SK-N-SH treated with all-trans-retinoic acid at 6 μM for 48 hours (cell line): ENCODE measurements around the gene MMP7.

ENCODE experiments used
- ATAC-seq: fragments of 200-7000 bp; cut with Tn5 transposase; 3 replicates; pipeline ENCODE4 v1.9.1; 2020; ENCODE audit warnings: mild to moderate bottlenecking, moderate library complexity
- CSDC2 ChIP-seq: fragments of 250-450 bp; sonication (Bioruptor Pico); IDR thresholded peaks from 2 replicates; pipeline ENCODE4 v1.5.0; 2020; ENCODE audit warnings: mild to moderate bottlenecking, moderate library complexity
- CSRNP3 ChIP-seq: fragments of 250-450 bp; sonication (Bioruptor Pico); IDR thresholded peaks from 2 replicates; pipeline ENCODE4 v1.5.1; 2021; ENCODE audit warnings: mild to moderate bottlenecking, moderate library complexity
- ESRRG ChIP-seq: fragments of 250-450 bp; sonication (Bioruptor Pico); IDR thresholded peaks from 2 replicates; pipeline ENCODE4 v1.6.1; 2021; ENCODE audit warnings: mild to moderate bottlenecking
- GLIS3 ChIP-seq: fragments of 250-450 bp; sonication (Bioruptor Pico); IDR thresholded peaks from 2 replicates; pipeline ENCODE4 v1.5.0; 2020; ENCODE audit warnings: mild to moderate bottlenecking, moderate library complexity
- ISL1 ChIP-seq: fragments of 250-450 bp; sonication (Bioruptor Pico); IDR thresholded peaks from 2 replicates; pipeline ENCODE4 v2.1.2; 2022; ENCODE audit warnings: mild to moderate bottlenecking, moderate library complexity
- OSR1 ChIP-seq: fragments of 250-450 bp; sonication (Bioruptor Pico); IDR thresholded peaks from 2 replicates; pipeline ENCODE4 v1.8.0; 2022; ENCODE audit warnings: moderate library complexity, mild to moderate bottlenecking, inconsistent platforms
- POU6F1 ChIP-seq: fragments of 250-450 bp; sonication (Bioruptor Pico); IDR thresholded peaks from 2 replicates; pipeline ENCODE4 v1.8.0; 2021; ENCODE audit warnings: low read depth, mild to moderate bottlenecking, moderate library complexity, borderline replicate concordance
- SNAI2 ChIP-seq: fragments of 250-450 bp; sonication (Bioruptor Pico); IDR thresholded peaks from 2 replicates; pipeline ENCODE4 v1.5.0; 2020; ENCODE audit warnings: mild to moderate bottlenecking, moderate library complexity
- TOX ChIP-seq: fragments of 250-450 bp; sonication (Bioruptor Pico); IDR thresholded peaks from 2 replicates; pipeline ENCODE4 v1.8.0; 2021; ENCODE audit warnings: mild to moderate bottlenecking, moderate library complexity, borderline replicate concordance
- ZFP3 ChIP-seq: fragments of 250-450 bp; sonication (Bioruptor Pico); IDR thresholded peaks from 2 replicates; pipeline ENCODE4 v1.5.0; 2020; ENCODE audit warnings: mild to moderate bottlenecking, moderate library complexity
- ZFP30 ChIP-seq: fragments of 450-650 bp; formaldehyde crosslinking; IDR thresholded peaks from 2 replicates; pipeline ENCODE4 v1.5.0; 2022; ENCODE audit warnings: mild to moderate bottlenecking, moderate library complexity
- ZNF70 ChIP-seq: fragments of 450-650 bp; formaldehyde crosslinking; IDR thresholded peaks from 2 replicates; pipeline ENCODE4 v1.5.0; 2020; ENCODE audit warnings: mild to moderate bottlenecking, moderate library complexity
- ZNF8 ChIP-seq: fragments of 450-650 bp; formaldehyde crosslinking; IDR thresholded peaks from 2 replicates; pipeline ENCODE4 v1.5.0; 2020; ENCODE audit warnings: mild to moderate bottlenecking, moderate library complexity
- TF ChIP-seq, protein P1 (sequence below): fragments of 250-450 bp; sonication (Bioruptor Pico); IDR thresholded peaks from 2 replicates; pipeline ENCODE4 v1.8.0; 2020; ENCODE audit warnings: mild to moderate bottlenecking, moderate library complexity, borderline replicate concordance
- TF ChIP-seq, protein P2 (sequence below): fragments of 250-450 bp; sonication (Bioruptor Pico); IDR thresholded peaks from 2 replicates; pipeline ENCODE4 v1.5.1; 2020; ENCODE audit warnings: low read depth, mild to moderate bottlenecking, moderate library complexity
- TF ChIP-seq, protein P3 (sequence below): fragments of 250-450 bp; sonication (Bioruptor Pico); IDR thresholded peaks from 2 replicates; pipeline ENCODE4 v1.5.0; 2020; ENCODE audit warnings: mild to moderate bottlenecking, moderate library complexity

Gene MMP7

DNA sequence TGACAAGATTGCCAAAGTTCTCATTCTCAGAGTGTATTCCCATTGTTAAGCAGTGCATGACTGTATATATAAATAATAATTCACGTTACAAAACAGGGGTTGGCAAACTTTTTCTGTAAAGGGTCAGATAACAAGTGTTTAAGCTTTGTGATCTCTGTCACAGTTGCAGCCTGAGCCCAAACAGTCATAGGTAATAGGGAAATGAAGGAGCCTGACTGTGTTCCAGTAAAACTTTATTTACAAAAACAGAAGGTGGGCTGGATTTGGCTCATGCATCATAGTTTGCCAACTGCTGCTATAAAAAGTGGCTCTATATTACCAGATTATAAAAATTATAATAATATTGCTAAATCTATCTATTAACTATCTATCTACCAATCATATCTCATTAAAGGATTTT, 3.5 kb downstream of the MMP7 start:
- ATAC-seq: no peak
- TF ChIP-seq, protein P1, sequence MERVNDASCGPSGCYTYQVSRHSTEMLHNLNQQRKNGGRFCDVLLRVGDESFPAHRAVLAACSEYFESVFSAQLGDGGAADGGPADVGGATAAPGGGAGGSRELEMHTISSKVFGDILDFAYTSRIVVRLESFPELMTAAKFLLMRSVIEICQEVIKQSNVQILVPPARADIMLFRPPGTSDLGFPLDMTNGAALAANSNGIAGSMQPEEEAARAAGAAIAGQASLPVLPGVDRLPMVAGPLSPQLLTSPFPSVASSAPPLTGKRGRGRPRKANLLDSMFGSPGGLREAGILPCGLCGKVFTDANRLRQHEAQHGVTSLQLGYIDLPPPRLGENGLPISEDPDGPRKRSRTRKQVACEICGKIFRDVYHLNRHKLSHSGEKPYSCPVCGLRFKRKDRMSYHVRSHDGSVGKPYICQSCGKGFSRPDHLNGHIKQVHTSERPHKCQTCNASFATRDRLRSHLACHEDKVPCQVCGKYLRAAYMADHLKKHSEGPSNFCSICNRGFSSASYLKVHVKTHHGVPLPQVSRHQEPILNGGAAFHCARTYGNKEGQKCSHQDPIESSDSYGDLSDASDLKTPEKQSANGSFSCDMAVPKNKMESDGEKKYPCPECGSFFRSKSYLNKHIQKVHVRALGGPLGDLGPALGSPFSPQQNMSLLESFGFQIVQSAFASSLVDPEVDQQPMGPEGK (CRISPR knock-in tag): no peak
- TF ChIP-seq SNAI2 (CRISPR knock-in tag) (no peak), ZFP30 (CRISPR knock-in tag) (no peak), POU6F1 (no peak), ESRRG (CRISPR knock-in tag) (no peak), CSDC2 (no peak), CSRNP3 (no peak), ZFP3 (CRISPR knock-in tag) (no peak), ISL1 (no peak), GLIS3 (CRISPR knock-in tag) (no peak)
- TF ChIP-seq, protein P2, sequence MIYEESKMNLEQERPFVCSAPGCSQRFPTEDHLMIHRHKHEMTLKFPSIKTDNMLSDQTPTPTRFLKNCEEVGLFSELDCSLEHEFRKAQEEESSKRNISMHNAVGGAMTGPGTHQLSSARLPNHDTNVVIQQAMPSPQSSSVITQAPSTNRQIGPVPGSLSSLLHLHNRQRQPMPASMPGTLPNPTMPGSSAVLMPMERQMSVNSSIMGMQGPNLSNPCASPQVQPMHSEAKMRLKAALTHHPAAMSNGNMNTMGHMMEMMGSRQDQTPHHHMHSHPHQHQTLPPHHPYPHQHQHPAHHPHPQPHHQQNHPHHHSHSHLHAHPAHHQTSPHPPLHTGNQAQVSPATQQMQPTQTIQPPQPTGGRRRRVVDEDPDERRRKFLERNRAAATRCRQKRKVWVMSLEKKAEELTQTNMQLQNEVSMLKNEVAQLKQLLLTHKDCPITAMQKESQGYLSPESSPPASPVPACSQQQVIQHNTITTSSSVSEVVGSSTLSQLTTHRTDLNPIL (CRISPR knock-in tag): no peak
- TF ChIP-seq, protein P3, sequence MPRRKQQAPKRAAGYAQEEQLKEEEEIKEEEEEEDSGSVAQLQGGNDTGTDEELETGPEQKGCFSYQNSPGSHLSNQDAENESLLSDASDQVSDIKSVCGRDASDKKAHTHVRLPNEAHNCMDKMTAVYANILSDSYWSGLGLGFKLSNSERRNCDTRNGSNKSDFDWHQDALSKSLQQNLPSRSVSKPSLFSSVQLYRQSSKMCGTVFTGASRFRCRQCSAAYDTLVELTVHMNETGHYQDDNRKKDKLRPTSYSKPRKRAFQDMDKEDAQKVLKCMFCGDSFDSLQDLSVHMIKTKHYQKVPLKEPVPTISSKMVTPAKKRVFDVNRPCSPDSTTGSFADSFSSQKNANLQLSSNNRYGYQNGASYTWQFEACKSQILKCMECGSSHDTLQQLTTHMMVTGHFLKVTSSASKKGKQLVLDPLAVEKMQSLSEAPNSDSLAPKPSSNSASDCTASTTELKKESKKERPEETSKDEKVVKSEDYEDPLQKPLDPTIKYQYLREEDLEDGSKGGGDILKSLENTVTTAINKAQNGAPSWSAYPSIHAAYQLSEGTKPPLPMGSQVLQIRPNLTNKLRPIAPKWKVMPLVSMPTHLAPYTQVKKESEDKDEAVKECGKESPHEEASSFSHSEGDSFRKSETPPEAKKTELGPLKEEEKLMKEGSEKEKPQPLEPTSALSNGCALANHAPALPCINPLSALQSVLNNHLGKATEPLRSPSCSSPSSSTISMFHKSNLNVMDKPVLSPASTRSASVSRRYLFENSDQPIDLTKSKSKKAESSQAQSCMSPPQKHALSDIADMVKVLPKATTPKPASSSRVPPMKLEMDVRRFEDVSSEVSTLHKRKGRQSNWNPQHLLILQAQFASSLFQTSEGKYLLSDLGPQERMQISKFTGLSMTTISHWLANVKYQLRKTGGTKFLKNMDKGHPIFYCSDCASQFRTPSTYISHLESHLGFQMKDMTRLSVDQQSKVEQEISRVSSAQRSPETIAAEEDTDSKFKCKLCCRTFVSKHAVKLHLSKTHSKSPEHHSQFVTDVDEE: no peak

GRCh38 chr11:102523887-102524286, 6.7 kb downstream of the MMP7 start:
- TF ChIP-seq TOX (CRISPR knock-in tag): no peak
- no peak for TF ChIP-seq CSRNP3
- no peak for TF ChIP-seq ZNF70 (CRISPR knock-in tag)
- no peak for TF ChIP-seq ZNF8 (CRISPR knock-in tag)
- TF ChIP-seq ZFP3 (CRISPR knock-in tag): no peak
- no peak for TF ChIP-seq OSR1 (CRISPR knock-in tag)
- TF ChIP-seq, protein P3: no peak
- no peak for TF ChIP-seq SNAI2 (CRISPR knock-in tag)
- TF ChIP-seq ISL1: no peak
- TF ChIP-seq, all 23 proteins: peak for 0
- ATAC-seq: no peak

DNA sequence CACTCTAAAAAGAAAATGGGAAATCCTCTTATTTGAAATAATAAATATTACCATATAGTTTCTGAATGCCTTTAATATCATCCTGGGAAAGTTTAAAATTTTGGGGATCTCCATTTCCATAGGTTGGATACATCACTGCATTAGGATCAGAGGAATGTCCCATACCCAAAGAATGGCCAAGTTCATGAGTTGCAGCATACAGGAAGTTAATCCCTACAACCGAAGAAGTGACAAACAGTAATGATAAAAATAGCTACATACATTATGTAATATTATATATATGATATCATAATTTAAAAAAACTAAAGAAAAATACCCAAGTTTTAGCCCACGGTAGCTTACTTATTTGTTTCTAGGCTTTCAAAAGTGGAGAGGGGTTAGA, 7.4 kb downstream of the MMP7 start:
- TF ChIP-seq TOX (CRISPR knock-in tag) (no peak), SNAI2 (CRISPR knock-in tag) (no peak)
- TF ChIP-seq, all 23 proteins: peak for 0
- ATAC-seq: no peak
